ENCODE measurements around the gene CNPY1. TPM values are rescaled to one million over a fixed set of nuclear protein-coding genes. Genes with fewer than 3 reads are reported as not detected.
A peak's percentile ranks its signal among the peaks of the same experiment; 100 is the strongest.

The CNPY1 gene
- total RNA-seq, 2 donors from 2014 or later, result not detected

DNA sequence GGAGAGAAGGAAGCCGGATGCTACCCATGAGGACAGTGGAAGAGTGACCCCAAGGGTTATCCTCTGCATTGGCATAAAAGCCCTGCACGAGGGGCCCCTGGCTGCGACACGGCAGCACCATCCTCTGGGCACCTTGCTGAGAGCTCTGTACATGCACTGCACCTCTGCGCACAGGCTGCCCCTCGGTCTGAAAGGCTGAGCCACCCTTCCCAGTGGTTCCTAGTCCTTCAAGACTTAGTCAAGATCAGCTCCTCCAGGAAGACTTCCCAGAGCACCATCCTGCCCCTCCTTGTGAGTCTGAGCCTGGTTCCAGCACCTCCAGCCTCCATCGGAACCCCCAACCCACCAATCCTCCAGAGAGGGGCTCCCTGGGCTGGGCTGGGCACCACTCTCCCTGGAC is 37.9 kb upstream of the CNPY1 start:
- Mint-ChIP-seq H3K27me3 (peaks cover 38% of the 10 kb centered on the region), H3K4me1 (peaks cover 7% of the 10 kb centered on the region), H3K9me3 (no peaks in the 10 kb centered on the region), H3K27ac (no peak overlapping the region), H3K36me3 (ENCODE audit: low read depth) (no peaks in the 10 kb centered on the region), H3K4me3 (no peak overlapping the region)
- no peak for ATAC-seq (replicated peaks)

DNA sequence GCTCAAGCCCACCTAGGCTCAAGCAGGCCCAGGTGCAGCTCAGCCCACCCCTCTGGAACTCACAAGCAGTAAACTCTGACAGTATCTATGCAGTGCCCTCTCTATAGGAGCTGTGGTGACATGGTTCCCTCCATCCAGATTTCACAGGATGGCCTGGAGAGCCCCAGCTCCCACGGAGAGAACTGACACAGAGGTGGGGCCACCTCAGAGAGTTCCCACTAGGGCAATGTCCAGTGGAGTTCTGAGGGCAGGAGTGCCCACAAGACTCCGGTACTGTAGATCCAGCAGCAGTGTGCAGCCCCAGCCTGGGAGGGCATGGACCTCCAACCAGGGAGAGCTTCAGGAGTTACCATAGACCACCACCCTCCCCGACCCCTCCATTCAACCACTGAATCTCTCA is 37.3 kb upstream of the CNPY1 start:
- H3K36me3 Mint-ChIP-seq (ENCODE audit: low read depth), result no peaks in the 10 kb centered on the region
- no peak overlapping the region for H3K27ac Mint-ChIP-seq
- peaks cover 36% of the 10 kb centered on the region for H3K27me3 Mint-ChIP-seq
- H3K4me1 Mint-ChIP-seq, result peaks cover 7% of the 10 kb centered on the region
- no peak for ATAC-seq (replicated peaks)
- H3K9me3 Mint-ChIP-seq, result no peaks in the 10 kb centered on the region
- H3K4me3 Mint-ChIP-seq, result no peak overlapping the region

DNA sequence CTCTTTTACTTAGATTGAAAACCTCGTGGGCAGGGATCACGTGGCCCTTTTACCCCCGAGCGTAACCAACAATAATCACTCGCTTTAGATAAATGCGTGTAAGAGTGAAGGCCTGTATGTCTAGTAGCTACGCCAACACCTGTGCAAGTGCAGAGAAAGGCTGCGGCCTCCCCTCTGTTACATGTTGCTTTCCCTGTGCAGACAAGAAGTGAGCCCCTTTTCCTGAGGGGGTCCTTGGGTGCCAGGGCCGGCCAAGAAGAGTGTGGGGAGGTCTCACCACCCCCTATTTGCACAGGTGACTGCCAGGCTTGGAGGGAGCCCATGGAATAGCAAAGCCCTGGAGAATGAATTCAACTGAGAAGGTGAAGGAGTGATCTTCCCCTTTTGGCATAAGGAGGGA is 35.6 kb upstream of the CNPY1 start:
- H3K27ac Mint-ChIP-seq, result no peak overlapping the region
- H3K36me3 Mint-ChIP-seq (ENCODE audit: low read depth), result no peaks in the 10 kb centered on the region
- peaks cover 21% of the 10 kb centered on the region for H3K27me3 Mint-ChIP-seq
- H3K4me3 Mint-ChIP-seq, result no peak overlapping the region
- no peak for ATAC-seq (replicated peaks)
- H3K9me3 Mint-ChIP-seq, result no peaks in the 10 kb centered on the region
- peaks cover 7% of the 10 kb centered on the region for H3K4me1 Mint-ChIP-seq

DNA sequence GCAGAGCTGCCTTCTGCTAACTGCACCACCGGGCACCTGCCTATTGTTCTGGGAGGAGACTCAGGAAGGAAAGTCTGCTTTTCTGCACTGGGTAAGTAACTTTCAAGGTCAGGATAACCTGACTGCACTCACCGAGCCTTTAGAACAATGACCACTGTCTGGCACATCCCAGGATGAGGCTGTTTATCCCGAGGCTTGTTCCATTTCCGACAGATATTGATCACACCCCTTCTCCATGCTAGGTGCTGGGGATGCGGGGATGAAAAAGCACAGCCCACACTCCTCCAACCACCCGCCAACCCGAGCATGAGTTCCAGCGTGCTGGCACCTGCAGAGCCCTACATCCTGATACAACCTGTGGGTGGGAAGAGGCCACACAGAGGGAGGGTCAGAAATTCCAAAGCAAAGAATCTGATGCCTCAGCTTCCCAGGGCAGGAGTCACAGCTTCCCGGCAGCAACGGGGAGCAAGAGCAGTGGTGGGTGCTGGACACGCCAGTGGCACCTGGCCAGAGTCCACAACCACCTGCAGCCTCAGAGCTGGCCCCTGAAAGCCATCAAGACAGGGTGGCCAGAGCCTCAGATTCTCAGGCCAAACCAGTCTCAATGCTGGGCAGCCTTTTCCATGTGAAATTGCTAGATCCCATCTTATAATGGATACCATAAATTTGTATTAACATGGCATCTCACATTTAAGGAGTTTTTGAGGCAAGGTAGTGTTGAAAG is 34.9 kb upstream of the CNPY1 start:
- ATAC-seq (replicated peaks), result no peak
- no peak overlapping the region for H3K27ac Mint-ChIP-seq
- H3K27me3 Mint-ChIP-seq, result peaks cover 17% of the 10 kb centered on the region
- peaks cover 7% of the 10 kb centered on the region for H3K4me1 Mint-ChIP-seq
- no peak overlapping the region for H3K4me3 Mint-ChIP-seq
- no peaks in the 10 kb centered on the region for H3K9me3 Mint-ChIP-seq
- H3K36me3 Mint-ChIP-seq (ENCODE audit: low read depth), result no peaks in the 10 kb centered on the region

DNA sequence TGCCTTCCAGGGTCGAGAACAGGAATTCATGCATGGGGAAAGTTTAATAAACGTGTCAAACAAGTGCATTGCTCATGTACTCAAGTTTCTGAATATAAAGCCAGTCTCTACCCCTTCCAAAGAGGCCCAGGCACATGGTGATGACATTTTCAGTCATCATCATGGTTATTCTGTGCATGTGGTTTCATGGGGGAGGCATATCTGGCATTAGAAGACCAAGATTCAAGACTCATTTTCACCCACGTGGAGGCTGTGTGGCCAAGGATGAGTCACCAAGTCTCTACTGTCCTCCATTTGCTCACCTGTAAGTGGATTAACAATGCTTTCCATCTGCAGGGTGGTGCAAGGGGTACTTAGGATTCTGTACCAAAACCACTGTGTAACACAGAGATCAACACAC is 34.0 kb upstream of the CNPY1 start:
- Mint-ChIP-seq H3K27ac (peak overlapping the region; percentile 19), H3K4me1 (peaks cover 7% of the 10 kb centered on the region), H3K9me3 (no peaks in the 10 kb centered on the region), H3K4me3 (no peak overlapping the region), H3K36me3 (ENCODE audit: low read depth) (no peaks in the 10 kb centered on the region), H3K27me3 (peaks cover 10% of the 10 kb centered on the region)
- ATAC-seq (replicated peaks), result peak; percentile 89

DNA sequence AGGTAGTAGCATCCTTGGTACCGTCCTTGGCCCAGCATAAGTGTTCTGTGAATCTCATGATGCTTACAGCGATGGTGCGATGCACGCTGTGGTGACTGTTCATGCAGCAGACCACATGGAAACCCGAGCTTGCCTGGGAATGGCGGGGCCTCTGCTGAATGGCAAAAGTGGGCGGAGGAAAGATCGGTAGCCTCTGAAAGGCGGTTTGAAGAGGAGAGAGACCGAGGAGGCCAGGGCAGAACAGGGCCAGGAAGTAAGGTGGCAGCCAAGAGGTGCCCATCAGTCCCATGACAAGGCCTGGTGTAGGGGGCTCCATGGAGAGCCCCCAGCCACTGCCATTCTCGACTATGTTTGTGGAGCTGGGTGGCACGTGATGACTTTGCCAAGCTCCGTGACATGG is 33.2 kb upstream of the CNPY1 start:
- Mint-ChIP-seq H3K4me1 (peaks cover 7% of the 10 kb centered on the region), H3K9me3 (no peaks in the 10 kb centered on the region), H3K27ac (no peak overlapping the region)

DNA sequence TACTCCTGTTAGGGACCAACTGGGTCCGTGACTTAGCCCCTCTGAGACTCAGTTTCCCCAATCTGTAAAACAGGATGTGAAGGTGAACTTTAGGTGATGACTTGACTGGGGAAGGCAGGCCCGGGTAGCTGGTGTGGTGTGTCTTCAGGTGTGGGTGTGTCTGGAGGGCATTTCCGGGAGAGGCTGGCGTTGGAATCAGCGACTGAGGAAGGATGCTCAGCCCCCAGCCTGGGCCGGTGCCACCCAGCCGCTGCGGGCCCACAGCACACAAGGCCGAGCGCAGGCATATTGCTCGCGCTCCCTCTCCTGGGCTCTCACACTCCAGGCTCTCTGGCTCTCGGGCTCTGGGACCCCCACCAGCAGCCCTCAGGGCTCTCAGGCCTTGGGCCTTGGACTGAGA is 31.7 kb upstream of the CNPY1 start:
- Mint-ChIP-seq H3K4me3 (no peak overlapping the region), H3K9me3 (no peaks in the 10 kb centered on the region), H3K27me3 (peaks cover 3% of the 10 kb centered on the region), H3K36me3 (ENCODE audit: low read depth) (no peaks in the 10 kb centered on the region), H3K4me1 (peaks cover 7% of the 10 kb centered on the region), H3K27ac (no peak overlapping the region)
- no peak for ATAC-seq (replicated peaks)

More for the DNA sequence above, 33.2 kb upstream of the CNPY1 start:
- ATAC-seq (replicated peaks), result no peak
- H3K36me3 Mint-ChIP-seq (ENCODE audit: low read depth), result no peaks in the 10 kb centered on the region
- H3K4me3 Mint-ChIP-seq, result no peak overlapping the region
- peaks cover 5% of the 10 kb centered on the region for H3K27me3 Mint-ChIP-seq

DNA sequence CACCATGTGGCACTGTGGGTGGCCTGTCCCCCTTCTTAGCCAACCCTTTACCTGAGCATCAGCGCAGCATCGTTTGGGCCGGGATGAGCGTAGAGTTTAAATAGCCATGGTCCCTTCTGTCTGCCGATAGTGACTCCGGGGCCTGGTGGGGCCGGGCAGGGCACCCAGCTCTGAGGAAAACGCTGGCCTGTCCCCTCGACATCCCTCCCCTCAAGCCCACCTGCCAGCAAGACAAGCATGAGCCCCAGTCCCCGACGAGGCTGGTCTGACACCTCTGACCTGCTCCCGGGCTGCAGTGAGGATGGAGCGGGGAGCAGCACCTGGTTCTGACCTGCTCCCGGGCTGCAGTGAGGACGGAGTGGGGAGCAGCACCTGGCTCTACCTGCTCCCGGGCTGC is 31.1 kb upstream of the CNPY1 start:
- Mint-ChIP-seq H3K9me3 (no peaks in the 10 kb centered on the region), H3K27ac (no peak overlapping the region), H3K4me3 (no peak overlapping the region), H3K36me3 (ENCODE audit: low read depth) (no peaks in the 10 kb centered on the region), H3K27me3 (no peaks in the 10 kb centered on the region), H3K4me1 (peaks cover 7% of the 10 kb centered on the region)
- ATAC-seq (replicated peaks), result no peak

DNA sequence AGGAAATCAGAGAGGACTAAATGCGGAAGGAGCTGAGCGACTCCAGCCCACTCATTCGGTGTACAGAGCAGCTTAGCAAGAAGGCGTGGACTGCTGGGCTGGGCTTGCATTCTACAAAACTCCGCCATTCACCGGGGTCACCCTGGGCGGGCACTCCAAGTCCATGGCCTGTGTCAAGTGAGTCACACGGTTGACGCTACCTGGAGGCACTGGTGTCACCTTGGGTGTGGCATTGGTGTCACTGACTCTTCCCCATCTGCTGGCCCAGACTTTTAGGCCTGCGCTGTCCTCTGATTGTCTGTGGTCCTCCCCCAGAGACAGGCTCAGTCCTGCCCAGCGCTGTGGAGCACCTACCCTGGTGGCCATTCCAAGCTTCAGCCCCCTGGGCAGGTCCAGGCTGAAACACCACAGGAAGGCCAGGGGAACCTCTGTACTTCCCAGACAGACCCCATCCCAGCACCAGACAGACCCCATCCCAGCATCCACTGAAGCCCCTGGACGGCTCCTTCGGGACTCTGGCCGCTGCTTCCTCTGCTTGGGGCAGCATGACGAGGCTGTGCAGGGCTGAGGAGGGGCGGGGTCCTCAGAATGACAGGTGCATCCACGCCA is 30.6 kb upstream of the CNPY1 start:
- Mint-ChIP-seq H3K4me3 (no peak overlapping the region), H3K4me1 (peaks cover 7% of the 10 kb centered on the region), H3K27ac (no peak overlapping the region), H3K27me3 (peaks cover under 1% of the 10 kb centered on the region), H3K9me3 (no peaks in the 10 kb centered on the region), H3K36me3 (ENCODE audit: low read depth) (no peaks in the 10 kb centered on the region)
- ATAC-seq (replicated peaks), result no peak

DNA sequence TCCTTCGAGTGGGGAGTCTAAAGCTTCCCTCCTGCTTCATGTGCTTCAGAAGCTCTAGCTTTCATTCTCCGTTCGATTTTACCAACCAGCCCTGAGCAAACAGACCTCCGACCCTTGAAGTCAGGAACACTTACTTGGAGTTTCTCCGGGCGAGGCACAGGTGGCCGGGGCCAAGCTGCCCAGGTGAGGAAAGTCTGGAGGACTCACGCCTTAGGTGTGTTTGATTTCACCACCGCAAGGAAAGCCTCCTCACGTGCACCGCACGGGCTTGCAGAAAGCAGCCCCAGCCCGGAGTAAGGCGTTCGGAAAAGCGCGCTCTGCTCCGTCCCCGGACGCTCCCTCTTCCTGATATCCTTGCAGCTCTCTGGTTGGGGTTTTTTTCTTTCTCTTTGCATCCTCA is 30.1 kb upstream of the CNPY1 start:
- Mint-ChIP-seq H3K27ac (no peak overlapping the region), H3K9me3 (no peaks in the 10 kb centered on the region), H3K4me3 (no peak overlapping the region), H3K27me3 (peaks cover 5% of the 10 kb centered on the region), H3K4me1 (peaks cover 7% of the 10 kb centered on the region), H3K36me3 (ENCODE audit: low read depth) (no peaks in the 10 kb centered on the region)
- no peak for ATAC-seq (replicated peaks)

DNA sequence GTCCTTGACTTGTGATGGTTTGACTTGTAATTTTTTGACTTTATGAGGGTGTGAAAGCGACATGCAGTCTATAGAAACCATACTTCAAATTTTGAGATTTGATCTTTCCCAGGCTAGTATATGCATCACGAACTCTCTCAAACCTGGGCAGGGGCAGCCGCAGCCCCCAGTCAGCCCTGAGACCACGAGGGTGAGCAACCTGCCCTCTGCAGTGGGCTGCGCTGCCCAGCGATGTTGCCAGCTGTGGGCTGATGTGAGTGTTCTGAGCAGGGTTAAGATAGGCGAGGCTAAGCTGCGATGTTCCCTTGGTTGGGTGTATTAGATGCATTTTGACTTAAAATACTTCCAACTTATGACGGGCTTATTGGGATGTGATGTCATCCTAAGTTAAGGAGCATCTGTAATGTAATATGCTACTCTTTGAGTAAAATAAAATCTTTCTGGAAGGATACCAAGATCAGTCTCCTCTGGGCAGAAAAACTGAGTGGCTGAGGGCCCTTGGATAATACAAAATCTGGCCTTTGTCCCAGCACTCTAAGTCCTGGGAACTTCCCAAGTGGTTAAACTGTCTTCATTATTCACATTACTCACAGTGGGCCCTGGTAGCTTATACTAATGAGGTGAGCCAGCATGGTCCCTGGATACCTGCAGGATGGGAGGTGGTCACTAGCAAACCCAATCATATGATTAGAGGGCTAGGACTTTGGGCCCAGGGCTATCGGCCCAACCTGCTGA is 28.4 kb upstream of the CNPY1 start:
- no peaks in the 10 kb centered on the region for H3K9me3 Mint-ChIP-seq
- no peaks in the 10 kb centered on the region for H3K36me3 Mint-ChIP-seq (ENCODE audit: low read depth)
- no peak overlapping the region for H3K4me3 Mint-ChIP-seq
- H3K27ac Mint-ChIP-seq, result no peak overlapping the region
- ATAC-seq (replicated peaks), result no peak
- peaks cover 8% of the 10 kb centered on the region for H3K27me3 Mint-ChIP-seq
- H3K4me1 Mint-ChIP-seq, result peaks cover under 1% of the 10 kb centered on the region

DNA sequence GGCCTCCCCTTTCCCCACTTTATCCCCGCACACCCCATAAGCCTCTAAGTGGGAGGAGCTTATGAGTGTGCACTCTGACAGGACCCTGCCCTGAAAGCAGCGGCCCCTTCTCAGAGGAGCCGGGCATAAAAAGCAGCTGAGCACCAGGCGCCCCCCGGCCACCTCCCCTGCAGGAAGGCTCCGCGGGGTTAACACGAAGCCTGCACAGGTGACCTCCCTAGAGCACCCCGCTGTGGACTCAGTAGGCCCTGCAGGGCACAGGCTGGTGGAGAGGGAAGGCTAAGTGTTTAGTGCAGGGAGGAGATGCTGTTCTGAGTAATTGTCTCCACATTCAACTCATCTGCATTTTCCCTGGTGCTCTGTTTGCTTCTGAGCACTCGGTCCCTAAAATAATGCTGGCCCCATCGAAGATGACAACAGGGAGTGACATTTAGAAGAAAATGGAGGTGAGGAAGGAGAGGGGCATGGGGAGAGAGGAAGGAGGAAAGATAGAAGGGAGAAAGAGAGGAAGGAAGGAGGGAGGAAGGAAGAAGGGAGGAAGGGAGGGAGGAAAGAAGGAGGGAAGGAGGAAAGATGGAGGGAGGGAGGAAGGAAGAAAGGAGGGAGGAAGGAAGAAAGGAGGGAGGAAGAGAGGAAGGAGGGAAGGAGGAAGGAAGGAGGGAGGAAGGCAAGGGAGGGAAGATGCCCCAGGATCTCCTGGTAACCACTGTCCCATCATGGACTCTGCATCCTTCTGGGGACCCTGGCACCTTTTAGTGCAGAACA is 25.4 kb upstream of the CNPY1 start:
- Mint-ChIP-seq H3K4me1 (no peaks in the 10 kb centered on the region), H3K27me3 (peaks cover 8% of the 10 kb centered on the region), H3K9me3 (no peaks in the 10 kb centered on the region), H3K4me3 (no peak overlapping the region), H3K27ac (no peak overlapping the region), H3K36me3 (ENCODE audit: low read depth) (no peaks in the 10 kb centered on the region)
- ATAC-seq (replicated peaks), result no peak

DNA sequence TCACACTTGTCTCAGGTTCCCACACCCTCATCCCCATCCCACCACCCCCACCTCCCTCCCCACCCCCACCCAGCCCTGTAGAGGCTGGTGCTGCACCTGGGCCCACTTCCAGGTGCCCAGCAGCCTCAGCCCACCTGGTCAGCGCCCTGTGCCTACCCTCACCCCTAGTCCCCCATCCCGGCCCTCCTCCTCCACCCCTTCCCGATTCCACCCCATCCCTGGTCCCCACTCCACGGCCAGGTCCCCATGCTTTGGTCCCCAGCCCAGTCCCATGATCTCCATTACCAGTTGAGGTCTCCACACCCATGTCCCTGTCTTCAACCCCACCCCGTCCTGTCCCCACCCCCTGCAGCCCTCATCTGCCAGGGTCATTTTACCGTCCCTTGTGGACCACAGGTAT is 24.6 kb upstream of the CNPY1 start:
- H3K4me1 Mint-ChIP-seq, result no peaks in the 10 kb centered on the region
- no peak overlapping the region for H3K4me3 Mint-ChIP-seq
- no peaks in the 10 kb centered on the region for H3K36me3 Mint-ChIP-seq (ENCODE audit: low read depth)
- H3K9me3 Mint-ChIP-seq, result no peaks in the 10 kb centered on the region
- no peak overlapping the region for H3K27ac Mint-ChIP-seq
- no peak for ATAC-seq (replicated peaks)
- peaks cover 8% of the 10 kb centered on the region for H3K27me3 Mint-ChIP-seq

DNA sequence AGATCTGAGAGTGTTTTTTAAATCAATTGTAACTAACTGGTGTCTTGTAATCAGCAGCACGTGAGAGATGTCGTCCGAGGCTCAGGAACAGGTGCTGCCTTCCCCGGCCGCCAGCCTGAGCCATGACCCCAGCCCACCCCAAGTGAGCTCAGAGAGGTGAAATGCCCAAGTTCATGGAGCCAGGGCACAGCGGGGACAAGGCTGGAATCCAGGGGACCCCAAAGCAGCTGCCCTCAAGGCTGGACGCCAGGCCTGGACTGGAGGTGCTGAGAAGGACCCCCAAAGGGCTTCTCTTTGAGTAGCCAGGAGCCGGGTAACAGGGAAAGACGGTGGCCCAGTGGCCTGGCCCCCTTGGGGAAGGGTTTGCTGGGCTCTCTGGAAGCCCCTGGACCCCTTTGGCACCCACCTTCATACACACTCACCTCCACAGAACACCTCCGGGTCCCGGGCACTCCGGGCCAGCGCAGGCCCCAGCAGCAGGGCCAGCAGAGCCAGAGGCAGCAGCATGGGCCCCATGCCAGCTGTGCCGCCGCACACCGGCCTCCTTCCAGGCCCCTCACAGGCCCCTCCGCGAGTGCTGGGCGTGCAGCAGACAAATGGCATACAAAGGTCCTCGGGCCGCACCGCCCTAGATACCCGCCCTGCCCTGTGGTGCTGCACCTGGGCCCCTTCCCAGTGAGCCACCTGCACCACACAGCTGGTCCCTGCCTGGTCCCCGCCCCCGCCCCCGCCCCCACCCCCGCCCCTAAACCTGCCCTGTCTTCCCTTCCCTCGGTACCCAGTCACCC is 24.0 kb upstream of the CNPY1 start:
- Mint-ChIP-seq H3K4me3 (no peak overlapping the region), H3K4me1 (no peaks in the 10 kb centered on the region), H3K27ac (no peak overlapping the region), H3K27me3 (peaks cover 8% of the 10 kb centered on the region), H3K36me3 (ENCODE audit: low read depth) (no peaks in the 10 kb centered on the region), H3K9me3 (no peaks in the 10 kb centered on the region)
- ATAC-seq (replicated peaks), result no peak
